GM21737 (cell line): ENCODE results near the gene PNMA6E.

ENCODE experiments used
- ATAC-seq: cut with Tn5 transposase; IDR thresholded peaks from one replicate; pipeline ENCODE4 v1.9.1; 2021; ENCODE audit warnings: mild to moderate bottlenecking, moderate library complexity; ENCODE audit not compliant: unreplicated experiment

Gene PNMA6E

GRCh38 chrX:153438532-153438931 is 37.4 kb upstream of the PNMA6E start:
- no peak for ATAC-seq

GRCh38 chrX:153435845-153436244 is 34.7 kb upstream of the PNMA6E start:
- ATAC-seq: no peak

GRCh38 chrX:153434801-153435200 is 33.7 kb upstream of the PNMA6E start:
- no peak for ATAC-seq

GRCh38 chrX:153433781-153434285 is 32.7 kb upstream of the PNMA6E start:
- ATAC-seq: no peak

GRCh38 chrX:153433161-153433680 is 32.1 kb upstream of the PNMA6E start:
- ATAC-seq: no peak

- no peak for ATAC-seq
These were observed 29.6 kb upstream of the PNMA6E start for GRCh38 chrX:153430796-153431195.

GRCh38 chrX:153426204-153426603 is 25.1 kb upstream of the PNMA6E start:
- ATAC-seq: no peak

GRCh38 chrX:153423652-153424051 is 22.5 kb upstream of the PNMA6E start:
- ATAC-seq: no peak

GRCh38 chrX:153421856-153422255 is 20.7 kb upstream of the PNMA6E start:
- no peak for ATAC-seq

- no peak for ATAC-seq
These were observed 19.9 kb upstream of the PNMA6E start for GRCh38 chrX:153420851-153421599.

GRCh38 chrX:153417637-153418036 is 16.5 kb upstream of the PNMA6E start:
- no peak for ATAC-seq

GRCh38 chrX:153416781-153417450 is 15.8 kb upstream of the PNMA6E start:
- ATAC-seq: no peak

- ATAC-seq: no peak
These were observed 13.8 kb upstream of the PNMA6E start for GRCh38 chrX:153414856-153415510.

- ATAC-seq: no peak
These were observed 12.6 kb upstream of the PNMA6E start for GRCh38 chrX:153413731-153414130.

- ATAC-seq: no peak
These were observed 11.9 kb upstream of the PNMA6E start for GRCh38 chrX:153412746-153413720.

GRCh38 chrX:153411988-153412574 is 10.9 kb upstream of the PNMA6E start:
- ATAC-seq: no peak

- no peak for ATAC-seq
These were observed 10.3 kb upstream of the PNMA6E start, which contains the start of gene ZFP92 for GRCh38 chrX:153411255-153411987. Gene ZFP92 (plus strand): TSS chrX:153411472. CDS start chrX:153418323, 6,851 bp downstream.

GRCh38 chrX:153410888-153411254 is 9.7 kb upstream of the PNMA6E start:
- ATAC-seq: no peak

- no peak for ATAC-seq
These were observed 9.2 kb upstream of the PNMA6E start for GRCh38 chrX:153410373-153410772.
